RPMI8226 (cell line): Measurements from ENCODE around the gene FAM149A.
A peak's percentile ranks its signal among the peaks of the same experiment; 100 is the strongest.

ENCODE experiments used
- DNase-seq: peaks from one replicate; pipeline ENCODE4 v3.0.0-alpha.2; 2015

FAM149A gene

GRCh38 chr4:186107947-186108346, 3.4 kb downstream of the FAM149A start:
- no peak for DNase-seq

GRCh38 chr4:186108391-186108790, 3.9 kb downstream of the FAM149A start:
- no peak for DNase-seq

GRCh38 chr4:186109245-186109644, 4.7 kb downstream of the FAM149A start:
- no peak for DNase-seq

- no peak for DNase-seq
Observed at GRCh38 chr4:186116697-186117096, 12.2 kb downstream of the FAM149A start.

- no peak for DNase-seq
Observed at GRCh38 chr4:186118582-186118981, 14.1 kb downstream of the FAM149A start.

- no peak for DNase-seq
Observed at GRCh38 chr4:186121057-186121456, 16.6 kb downstream of the FAM149A start.

GRCh38 chr4:186128842-186129241, 24.3 kb downstream of the FAM149A start:
- DNase-seq = no peak

- DNase-seq = no peak
Observed at GRCh38 chr4:186131935-186132334, 27.4 kb downstream of the FAM149A start.

- peak; percentile 21 for DNase-seq
Observed at GRCh38 chr4:186132577-186133242, 28.2 kb downstream of the FAM149A start.

GRCh38 chr4:186134257-186134656, 29.8 kb downstream of the FAM149A start:
- no peak for DNase-seq

DNA sequence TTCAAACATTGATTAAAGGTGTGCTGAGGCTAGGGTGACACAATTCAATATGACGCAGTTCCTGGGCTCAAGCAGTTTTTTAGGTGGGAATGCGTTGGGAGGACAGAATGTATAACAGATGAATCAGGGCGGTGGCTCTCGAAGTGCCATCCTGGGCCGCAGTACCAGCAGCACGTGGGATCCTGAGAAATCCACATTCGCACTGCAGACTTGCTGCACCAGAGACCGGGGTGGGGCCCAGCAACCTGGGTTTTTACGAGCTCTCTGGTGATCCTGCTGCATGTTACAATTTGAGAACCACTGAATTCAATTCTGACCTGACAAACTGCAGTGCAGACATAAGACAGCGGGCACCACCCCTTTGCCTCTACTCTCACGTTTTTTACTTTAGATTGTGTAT, 30.4 kb downstream of the FAM149A start:
- DNase-seq = no peak

GRCh38 chr4:186137196-186137794, 32.8 kb downstream of the FAM149A start:
- DNase-seq = peak; percentile 11

- DNase-seq = peak; percentile 42
Observed at GRCh38 chr4:186144198-186144945, 39.9 kb downstream of the FAM149A start.

DNA sequence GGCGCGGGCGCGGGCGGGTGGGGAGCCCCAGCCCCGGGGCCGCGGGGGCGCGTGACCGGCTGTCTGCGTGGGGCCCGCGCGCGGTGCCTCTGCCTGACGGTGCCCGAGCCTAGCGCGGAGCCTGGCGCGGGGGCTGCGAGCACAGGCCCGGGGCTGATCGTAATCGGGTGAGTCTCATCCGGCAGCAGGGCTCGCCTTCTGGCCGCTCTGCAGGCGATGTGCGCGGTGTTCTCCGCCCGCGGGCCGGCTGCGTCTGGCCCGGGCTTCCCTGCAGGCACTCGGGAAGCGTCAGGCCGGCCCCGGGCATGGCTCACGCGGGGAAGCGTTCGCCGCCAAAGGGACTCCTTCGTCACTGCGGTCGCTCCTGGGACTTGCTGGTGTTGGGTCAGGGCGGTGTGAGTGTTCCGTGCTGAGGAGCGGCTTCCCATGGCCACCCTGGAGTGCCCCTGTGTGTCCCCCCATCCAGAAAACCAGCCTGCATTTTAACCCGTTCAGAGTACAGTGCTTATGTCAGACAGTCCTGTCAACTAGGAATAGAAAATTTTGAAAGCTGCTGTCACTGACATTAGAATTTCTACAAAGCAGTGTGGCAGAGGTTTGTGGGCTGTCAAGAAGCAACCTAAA, 40.6 kb downstream of the FAM149A start:
- no peak for DNase-seq

DNA sequence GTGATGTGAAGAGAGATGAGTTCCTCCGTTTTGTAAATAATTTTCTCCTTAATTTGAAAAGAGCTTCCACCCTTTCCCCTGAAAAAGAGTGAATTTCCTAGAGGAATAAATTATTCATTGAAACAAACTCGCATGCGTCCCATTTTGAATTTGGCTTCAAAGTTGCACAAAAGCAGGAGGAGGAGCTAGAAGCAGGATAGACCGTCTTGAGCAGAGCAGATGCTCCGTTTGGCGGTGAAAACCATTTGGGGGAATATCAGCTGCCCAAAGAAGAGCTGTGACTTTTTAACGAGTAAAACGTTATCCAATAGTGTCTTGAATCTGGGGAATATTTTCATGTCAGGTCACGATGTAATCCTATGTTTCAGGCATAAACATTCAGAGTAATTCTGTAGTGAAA, 42.0 kb downstream of the FAM149A start:
- no peak for DNase-seq

- no peak for DNase-seq
Observed at GRCh38 chr4:186148336-186148975, 44.0 kb downstream of the FAM149A start.

DNA sequence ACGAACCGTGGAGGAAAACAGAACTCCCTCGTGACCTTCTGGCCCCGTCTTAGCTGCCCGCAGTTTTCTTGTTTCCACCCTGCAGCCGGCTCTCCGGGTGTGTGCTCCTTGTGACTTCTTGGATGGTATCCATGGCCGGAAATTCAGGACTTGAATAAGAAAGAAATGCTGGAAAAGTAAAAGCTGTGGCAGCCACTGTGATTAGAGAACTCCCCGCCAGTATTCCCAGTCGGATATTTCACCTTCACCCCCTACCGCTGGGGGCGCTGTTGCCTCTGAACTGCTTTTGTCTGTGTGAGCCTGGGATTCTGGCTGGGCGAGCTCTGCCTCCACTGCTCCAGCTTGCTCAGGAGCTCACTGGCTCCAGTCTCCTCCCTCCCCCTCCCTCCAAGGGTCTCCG, 45.4 kb downstream of the FAM149A start:
- peak; percentile 39 for DNase-seq

GRCh38 chr4:186150926-186151325, 46.4 kb downstream of the FAM149A start:
- DNase-seq = no peak

DNA sequence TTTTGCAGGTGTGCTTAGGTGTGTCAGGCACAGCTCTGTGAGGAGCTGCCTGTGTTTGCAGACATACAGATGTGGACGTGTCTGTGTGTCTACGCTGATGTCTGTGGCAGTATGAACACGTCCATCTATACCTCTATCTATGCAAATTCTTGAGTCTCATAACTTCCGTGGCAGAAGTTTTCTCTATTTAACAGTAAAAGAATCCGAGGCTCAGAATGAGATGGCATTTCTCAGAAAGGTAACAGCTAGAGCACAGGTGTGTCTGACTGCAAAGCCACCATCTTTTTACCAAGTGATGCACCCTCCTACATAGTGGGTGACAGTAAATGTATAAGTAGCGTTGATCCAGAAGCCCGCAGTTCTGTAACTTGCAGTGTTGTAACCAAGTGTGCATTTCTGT, 47.0 kb downstream of the FAM149A start:
- DNase-seq = no peak

DNA sequence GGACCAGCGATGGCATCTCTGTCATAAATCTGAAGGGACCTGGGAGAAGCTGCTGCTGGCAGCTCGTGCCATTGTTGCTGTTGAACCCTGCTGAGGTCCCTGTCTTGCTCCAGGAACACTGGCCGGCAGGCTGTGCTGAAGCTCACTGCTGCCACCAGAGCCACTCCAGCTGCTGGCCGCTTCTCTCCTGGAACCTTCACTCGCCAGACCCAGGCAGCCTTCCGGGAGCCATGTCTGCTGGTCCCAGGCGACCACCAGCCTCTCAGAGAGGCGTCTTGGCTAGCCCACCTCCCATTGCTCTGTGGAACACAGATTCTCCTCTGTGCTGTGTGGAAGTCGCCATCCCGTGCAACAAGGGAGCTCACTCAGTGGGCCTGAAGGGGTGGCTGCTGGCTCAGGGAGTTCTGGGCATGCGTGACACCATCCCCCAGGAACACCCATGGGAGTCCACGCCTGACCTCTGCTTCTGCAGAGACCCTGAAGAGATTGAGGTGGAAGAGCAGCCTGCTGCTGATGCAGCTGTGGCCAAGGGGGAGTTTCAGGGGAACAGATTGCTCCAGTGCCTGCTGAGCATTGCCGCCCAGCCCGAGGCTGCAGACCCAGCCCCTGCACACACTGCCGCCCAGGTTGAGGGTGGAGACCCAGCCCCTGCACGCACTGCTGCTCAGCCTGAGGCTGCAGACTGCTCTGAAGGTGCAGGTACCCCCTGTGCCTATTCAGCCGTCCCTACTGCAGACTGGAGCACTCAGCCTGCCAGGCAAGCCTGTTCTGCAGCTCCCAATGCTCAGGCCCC, 53.7 kb downstream of the FAM149A start:
- DNase-seq = no peak

- DNase-seq = no peak
Observed at GRCh38 chr4:186158966-186159365, 54.5 kb downstream of the FAM149A start.

DNA sequence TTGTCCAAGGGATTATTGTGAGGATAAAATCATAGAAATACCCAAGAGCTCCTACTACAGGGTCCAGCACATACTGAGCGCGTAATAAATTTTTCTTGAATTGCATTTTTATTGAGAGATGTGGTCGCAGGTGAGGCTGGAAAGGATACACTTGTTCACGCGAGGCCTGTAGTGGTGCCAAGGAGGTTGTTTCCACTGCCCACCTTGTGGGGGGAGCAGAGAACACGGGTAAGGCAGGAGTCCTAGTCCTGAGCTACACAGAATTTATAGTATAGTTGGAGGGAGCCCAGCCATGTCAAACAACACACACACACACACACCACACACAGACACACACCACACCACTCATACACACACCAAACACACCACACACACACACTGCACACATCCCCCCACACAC, 55.1 kb downstream of the FAM149A start:
- no peak for DNase-seq
